ENCODE measurements around the gene MEIOB.

DNA sequence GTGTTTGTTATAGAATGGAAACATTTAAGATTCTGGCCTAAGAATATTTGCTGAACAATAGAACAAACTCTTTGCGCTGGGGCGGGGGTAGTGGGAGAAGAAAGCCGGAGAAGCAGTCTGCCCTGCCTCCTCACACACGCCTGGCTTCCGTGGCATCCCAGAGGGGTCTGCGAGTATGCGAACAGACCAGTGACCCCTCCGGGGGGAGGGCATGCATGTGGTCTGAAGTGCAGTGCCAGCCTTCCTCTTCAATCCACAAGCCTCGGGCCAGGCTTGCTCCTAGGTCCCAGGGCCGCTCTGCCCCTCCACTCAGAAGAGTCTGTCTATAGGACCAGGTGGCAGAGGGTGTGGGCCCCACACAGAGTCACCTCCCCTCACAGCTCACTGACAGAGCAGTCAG is 64.3 kb downstream of the MEIOB start:
- TF ChIP-seq, protein P1, sequence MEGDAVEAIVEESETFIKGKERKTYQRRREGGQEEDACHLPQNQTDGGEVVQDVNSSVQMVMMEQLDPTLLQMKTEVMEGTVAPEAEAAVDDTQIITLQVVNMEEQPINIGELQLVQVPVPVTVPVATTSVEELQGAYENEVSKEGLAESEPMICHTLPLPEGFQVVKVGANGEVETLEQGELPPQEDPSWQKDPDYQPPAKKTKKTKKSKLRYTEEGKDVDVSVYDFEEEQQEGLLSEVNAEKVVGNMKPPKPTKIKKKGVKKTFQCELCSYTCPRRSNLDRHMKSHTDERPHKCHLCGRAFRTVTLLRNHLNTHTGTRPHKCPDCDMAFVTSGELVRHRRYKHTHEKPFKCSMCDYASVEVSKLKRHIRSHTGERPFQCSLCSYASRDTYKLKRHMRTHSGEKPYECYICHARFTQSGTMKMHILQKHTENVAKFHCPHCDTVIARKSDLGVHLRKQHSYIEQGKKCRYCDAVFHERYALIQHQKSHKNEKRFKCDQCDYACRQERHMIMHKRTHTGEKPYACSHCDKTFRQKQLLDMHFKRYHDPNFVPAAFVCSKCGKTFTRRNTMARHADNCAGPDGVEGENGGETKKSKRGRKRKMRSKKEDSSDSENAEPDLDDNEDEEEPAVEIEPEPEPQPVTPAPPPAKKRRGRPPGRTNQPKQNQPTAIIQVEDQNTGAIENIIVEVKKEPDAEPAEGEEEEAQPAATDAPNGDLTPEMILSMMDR (IDR thresholded peaks at IDR 0.05; ENCODE audit: poor library complexity): no peak
- TF ChIP-seq EZH2 (IDR thresholded peaks at IDR 0.05; ENCODE audit: borderline replicate concordance): no peak

All from hepatocyte (in vitro differentiated cells).